Measurements from ENCODE around the gene CYGB.

The CYGB gene

DNA sequence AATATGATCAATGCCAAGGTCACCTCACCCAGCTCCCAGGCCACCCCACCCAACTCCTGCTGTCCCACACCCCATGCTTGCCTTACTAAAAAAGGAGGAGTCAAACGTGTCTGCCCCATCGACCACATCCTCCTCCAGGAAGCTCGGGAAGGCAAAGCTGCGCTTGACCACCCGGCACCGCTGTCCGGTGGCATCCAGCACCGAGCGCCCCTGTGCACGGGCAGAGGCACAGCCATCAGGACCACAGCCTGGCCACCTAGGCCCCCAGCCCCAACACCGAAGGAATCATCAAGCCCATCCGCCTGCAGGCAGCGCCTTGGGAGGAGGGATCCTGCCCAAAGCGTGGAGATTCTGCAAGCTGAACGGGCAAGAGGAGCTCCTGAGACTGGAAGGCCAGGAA lies 59.9 kb downstream of the CYGB start:
- H3K27ac ChIP-seq (ENCODE audit: low read depth, low read length): no peak overlapping the region
- H3K27me3 ChIP-seq (ENCODE audit: control insufficient read depth, low read length): no peaks in the 10 kb centered on the region
- peaks cover 54% of the 10 kb centered on the region for H3K36me3 ChIP-seq (ENCODE audit: control insufficient read depth, low read length)
- no peaks in the 10 kb centered on the region; the same call in 1 of the 2 replicates for H3K79me2 ChIP-seq (ENCODE audit: control insufficient read depth, low read length)
- TF ChIP-seq EZH2phosphoT487 (IDR thresholded peaks at IDR 0.05; ENCODE audit: borderline replicate concordance, low read length): no peak
- TF ChIP-seq, protein P1, sequence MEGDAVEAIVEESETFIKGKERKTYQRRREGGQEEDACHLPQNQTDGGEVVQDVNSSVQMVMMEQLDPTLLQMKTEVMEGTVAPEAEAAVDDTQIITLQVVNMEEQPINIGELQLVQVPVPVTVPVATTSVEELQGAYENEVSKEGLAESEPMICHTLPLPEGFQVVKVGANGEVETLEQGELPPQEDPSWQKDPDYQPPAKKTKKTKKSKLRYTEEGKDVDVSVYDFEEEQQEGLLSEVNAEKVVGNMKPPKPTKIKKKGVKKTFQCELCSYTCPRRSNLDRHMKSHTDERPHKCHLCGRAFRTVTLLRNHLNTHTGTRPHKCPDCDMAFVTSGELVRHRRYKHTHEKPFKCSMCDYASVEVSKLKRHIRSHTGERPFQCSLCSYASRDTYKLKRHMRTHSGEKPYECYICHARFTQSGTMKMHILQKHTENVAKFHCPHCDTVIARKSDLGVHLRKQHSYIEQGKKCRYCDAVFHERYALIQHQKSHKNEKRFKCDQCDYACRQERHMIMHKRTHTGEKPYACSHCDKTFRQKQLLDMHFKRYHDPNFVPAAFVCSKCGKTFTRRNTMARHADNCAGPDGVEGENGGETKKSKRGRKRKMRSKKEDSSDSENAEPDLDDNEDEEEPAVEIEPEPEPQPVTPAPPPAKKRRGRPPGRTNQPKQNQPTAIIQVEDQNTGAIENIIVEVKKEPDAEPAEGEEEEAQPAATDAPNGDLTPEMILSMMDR (IDR thresholded peaks at IDR 0.05; ENCODE audit: low read depth, low read length, poor library complexity, severe bottlenecking): no peak
- H3K4me3 ChIP-seq (ENCODE audit: low read length): no peak overlapping the region
- H3K4me2 ChIP-seq (ENCODE audit: low read length): no peak overlapping the region
- no peaks in the 10 kb centered on the region for H3K9me2 ChIP-seq (replicated peaks; ENCODE audit: control insufficient read depth, low read length)
- peaks cover 12% of the 10 kb centered on the region for H3F3A ChIP-seq (ENCODE audit: control insufficient read depth, insufficient read depth)
- H3K9me3 ChIP-seq (ENCODE audit: control insufficient read depth, insufficient read depth, low read length): no peaks in the 10 kb centered on the region
- H3K4me1 ChIP-seq (ENCODE audit: control insufficient read depth, low read length): peaks cover 34% of the 10 kb centered on the region
- H4K20me1 ChIP-seq (ENCODE audit: control insufficient read depth, insufficient read depth, low read depth, low read length): no peaks in the 10 kb centered on the region

All from DOHH2 (cell line).